ENCODE data around the gene LCMT2.
"Not testable (repeated sequence)": the region's sequence is repeated elsewhere in the genome, so short reads cannot be mapped to it uniquely, and the experiment has no call there.

LCMT2 gene

DNA sequence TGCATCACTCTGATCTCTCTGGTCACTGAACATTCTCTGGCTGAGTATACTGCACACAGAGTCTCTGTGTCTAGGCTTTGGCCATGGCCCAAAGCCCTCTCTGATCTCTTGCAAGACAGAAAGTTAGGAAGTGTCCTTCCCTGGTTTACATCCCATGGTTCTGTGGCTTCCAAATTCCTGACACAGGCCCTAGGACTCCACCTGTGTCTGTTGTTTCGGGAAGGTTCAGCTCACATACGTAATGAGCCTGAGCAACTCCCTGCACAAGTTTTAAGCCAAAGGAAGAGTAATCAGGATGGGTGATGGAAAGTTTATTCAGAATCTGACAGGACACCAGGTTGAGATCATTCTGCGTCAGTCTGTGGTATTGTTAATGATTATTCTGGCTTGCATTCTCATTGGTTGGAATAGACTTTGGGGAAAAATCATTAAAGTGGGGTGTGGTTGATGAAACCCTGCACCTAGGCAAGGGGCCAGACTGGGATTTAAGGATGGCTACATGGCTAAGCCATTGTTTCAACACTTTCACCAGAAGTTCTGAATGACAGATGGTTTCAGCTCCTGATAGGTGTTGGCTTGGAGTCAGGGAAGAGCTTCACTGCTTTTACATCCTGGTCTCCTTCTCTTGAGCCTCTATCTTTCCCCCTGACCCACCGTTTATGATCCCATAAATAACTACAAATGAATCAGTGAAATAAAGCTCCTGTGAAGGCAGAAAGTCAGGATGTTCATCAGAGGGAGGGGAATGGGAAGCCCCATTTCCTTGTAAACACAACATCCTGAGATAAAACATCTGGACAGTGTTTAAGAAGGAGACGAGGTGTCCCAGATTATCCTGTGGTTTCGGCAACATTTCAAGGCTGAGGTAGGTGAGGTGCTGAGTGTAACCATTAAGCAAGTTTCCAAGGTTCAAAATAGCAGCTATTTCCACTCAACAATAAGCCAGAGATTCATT lies 14.1 kb downstream of the LCMT2 start:
- DNase-seq (ENCODE audit: low spot score), result no peak

DNA sequence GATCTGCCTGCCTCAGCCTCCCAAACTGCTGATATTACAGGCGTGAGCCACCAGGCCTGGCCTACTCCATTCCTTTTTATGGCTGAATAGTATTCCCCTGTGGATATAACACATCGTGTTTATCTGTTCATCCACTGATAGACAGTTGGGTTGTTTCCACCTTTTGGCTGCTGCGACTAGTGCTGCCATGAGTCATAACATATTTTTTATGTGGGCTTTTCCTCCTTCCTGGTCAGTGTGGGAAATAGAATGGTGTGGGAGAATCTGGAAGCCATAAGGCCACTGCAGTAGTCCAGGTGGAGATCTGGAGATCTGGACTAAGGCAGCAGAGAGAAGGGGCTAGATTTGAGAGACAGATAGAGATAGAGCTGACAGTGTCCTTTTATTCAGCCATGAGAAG lies 16.2 kb downstream of the LCMT2 start:
- DNase-seq (ENCODE audit: low spot score), result no peak

DNA sequence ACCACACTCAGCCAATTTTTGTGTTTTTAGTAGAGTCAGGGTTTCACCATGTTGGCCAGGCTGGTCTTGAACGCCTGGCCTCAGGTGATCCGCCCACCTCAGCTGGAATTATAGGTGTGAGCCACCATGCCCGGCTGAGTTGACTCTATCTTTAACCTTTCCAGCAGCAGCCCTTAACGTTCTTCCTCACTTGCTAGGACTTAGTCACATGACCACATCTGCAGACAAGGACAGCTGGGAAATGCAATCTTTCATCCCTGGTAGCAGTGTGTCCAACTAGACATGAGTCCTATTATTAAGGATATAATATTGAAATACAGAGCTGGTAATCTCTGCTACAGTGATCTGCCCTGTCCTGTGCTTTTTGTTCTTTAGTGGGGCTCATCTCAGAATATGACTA lies 18.0 kb downstream of the LCMT2 start:
- DNase-seq (ENCODE audit: low spot score), result no peak

DNA sequence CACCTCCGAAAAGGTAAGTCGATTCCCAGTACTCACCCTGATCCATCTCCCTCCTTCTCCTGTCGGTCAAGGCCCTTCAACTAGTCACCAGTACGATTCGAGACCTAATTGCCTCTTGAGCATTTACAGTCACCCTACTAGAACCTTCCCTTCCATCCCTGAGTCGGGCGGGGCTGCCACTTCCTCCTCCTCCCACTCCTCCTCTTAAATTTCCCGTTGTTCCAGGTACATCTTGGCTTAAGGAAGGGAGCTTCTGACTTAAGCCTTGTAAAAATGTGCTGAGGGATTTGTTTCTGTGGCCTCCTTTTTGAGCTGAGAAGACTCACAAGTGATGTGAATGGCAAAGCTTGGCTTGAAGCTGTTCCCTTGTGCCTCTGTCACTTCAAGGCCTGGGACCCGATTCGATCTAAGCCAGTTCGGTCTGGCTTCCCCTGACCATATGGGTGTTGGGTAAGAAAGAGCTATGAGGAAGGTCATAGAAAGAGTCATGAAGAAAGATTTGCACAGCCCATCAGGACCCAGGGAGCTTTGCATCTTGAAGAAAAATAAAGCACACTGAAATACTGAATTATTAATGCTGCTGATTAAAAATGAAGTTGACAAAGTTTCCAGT lies 28.1 kb downstream of the LCMT2 start, which contains the start of gene TGM7:
TGM7 (minus strand) TSS at position 51 of the 613 bp plus-strand sequence.
- DNase-seq (ENCODE audit: low spot score), result no peak

DNA sequence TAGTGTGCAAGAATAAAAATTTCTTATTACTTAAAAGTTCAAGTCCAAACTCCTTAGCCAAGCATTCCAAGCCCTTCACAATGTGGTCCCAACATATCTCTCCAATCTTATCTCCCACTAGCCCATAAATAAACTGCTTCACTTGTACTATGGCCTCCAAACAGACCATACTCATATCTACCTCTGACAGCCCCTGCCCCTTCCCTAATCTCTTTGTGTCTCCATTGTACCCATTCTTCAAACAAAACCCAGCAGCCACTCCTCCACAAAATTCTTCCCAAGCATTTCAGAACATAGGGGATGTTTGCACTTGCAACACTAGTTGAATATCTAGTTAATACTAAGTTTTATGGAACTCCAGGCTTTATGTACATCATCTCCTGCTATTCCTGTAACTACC lies 30.5 kb downstream of the LCMT2 start:
- no peak for DNase-seq (ENCODE audit: low spot score)

DNA sequence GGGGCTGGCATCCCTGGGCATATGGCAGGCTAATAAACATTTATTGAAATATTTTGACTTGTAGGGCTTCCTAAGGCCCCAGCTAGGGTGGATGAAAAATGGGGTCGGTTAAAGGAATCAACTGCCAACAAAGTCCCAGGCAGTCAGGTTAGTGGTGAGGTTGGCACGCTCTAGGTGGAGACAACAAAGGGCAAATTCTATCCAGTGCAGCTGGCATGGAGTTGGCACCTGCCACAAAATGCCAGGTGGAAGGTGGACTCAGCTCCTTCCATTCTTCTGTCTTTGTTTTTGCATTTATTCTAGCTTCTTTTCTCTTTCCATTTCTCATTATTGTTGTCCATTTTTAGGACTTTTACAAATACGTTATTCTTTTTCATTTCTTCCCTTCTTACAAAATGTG lies 31.0 kb downstream of the LCMT2 start:
- DNase-seq (ENCODE audit: low spot score), result no peak

DNA sequence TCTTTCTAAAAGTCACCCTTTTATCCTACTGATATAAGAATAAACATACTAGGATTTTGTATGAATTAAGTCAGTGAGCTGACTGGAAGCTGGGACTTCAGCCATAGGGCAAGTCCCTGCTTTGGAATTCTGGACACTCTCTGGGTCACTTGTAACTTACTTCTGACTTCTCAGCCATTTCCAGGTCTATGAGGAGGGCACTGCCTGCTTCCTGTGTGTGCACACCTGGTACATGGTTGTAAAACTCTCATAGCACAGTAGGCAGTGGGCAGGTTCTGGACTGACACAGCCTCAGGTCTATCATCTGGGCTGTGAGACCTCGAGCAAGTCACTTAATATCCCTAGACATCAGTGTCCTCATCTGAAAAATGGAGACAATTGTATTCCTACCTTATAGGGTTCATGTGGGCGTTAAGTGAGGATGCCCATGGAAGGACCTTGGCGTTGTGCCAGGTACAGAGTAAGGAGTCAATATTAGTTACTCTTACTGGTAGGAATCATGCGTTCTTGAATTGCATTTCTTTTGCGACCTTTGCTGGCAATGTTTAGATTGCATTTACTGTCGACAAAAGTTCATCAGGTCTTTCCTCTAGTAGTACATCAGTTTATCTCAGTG lies 36.2 kb downstream of the LCMT2 start:
- DNase-seq (ENCODE audit: low spot score), result no peak

DNA sequence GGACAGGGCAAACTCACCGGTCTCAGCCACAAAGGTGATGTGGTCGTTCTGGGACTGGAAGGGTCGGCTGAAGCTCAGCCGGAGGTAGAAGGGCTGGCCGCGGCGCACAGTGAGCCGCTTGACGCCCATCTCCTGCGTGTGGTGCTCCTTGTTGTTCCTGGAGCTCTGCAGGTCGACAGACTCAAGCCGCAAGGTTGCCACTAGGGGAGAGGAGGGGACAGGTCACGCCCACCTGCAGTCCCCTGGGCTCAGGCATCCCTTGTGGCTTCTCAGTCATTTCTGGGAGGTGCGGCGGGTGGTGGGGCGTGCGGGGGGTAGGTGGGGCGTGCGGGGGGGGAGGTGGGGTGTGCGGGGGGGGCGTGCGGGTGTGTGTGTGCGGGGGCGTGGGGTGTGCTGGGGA lies 36.9 kb downstream of the LCMT2 start:
- DNase-seq (ENCODE audit: low spot score), result no peak

DNA sequence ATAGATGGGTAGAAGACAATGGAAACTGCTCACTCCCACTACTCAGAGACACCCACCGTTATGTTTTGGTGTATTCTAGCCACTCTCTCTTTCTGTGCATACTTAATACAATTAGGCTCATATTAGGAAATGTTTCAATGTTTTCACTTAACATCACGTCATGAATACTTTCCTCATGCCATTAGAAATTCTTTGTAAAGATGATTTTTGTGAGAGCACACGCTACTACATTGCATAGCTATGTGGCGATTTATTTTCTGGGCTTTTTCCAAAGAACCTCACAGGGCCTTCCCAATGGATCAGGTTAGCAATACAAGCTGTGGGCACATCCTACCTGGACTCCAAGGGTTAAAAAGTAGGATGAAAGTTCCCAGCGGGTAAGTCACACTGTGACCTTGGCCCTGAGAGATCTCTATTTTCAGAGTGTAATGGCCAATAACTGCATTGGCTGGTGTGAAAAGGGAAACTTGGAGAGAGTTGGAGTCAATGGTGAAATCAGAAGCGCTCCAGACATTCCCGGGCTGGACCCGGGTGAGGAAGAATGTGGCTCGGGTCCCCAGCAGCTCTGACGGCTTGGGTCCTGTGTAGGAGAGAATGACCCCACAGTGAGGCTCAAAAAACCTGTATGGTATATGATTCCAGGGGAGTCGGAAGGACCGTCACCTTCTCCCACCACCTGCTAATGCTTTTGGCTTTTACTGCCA lies 37.8 kb downstream of the LCMT2 start:
- DNase-seq (ENCODE audit: low spot score), result no peak

DNA sequence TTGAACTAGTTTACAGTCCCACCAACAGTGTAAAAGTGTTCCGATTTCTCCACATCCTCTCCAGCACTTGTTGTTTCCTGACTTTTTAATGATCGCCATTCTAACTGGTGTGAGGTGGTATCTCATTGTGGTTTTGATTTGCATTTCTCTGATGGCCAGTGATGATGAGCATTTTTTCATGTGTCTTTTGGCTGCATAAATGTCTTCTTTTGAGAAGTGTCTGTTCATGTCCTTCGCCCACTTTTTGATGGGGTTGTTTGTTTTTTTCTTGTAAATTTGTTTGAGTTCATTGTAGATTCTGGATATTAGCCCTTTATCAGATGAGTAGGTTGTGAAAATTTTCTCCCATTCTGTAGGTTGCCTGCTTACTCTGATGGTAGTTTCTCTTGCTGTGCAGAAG lies 40.7 kb downstream of the LCMT2 start:
- DNase-seq (ENCODE audit: low spot score), result not testable (repeated sequence)

DNA sequence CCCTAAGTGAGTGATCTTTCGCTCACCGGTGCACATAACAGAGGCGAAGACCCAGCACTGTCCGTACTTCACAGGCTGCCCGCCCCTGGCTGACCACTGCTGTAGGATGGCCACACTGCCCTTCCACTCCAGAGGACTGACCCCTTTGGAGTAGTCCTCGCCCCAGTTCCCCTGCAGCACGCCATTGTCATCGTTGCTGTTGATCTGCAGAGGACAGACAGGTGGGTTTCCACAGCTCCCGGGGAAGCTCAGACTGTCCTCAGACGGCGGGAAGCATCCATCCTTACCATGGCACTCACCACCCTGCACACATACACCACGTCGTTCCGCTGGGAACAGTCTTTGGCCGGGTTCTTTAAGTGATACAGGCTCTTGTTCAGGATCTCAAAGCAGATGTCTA lies 43.1 kb downstream of the LCMT2 start:
- DNase-seq (ENCODE audit: low spot score), result no peak

DNA sequence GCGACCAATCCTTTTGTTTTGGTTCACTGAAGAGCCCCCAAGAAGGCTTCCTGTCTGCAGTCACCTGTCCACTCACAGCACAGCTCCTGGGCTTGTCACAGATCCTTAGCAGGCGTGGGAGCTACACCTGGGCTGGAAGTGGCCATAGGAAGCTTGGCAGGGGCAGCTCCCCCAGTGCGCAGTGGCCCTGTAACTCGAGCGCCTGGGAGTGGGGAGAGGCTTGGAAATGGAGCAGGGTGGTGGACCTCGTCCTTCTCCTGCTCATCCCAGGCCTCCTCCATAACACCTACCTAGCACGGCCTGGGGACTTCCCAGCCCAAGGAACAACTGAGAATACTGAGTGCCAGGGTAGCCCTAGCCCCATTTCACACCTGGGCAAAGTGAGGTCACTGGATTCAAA lies 44.3 kb downstream of the LCMT2 start:
- DNase-seq (ENCODE audit: low spot score), result no peak

DNA sequence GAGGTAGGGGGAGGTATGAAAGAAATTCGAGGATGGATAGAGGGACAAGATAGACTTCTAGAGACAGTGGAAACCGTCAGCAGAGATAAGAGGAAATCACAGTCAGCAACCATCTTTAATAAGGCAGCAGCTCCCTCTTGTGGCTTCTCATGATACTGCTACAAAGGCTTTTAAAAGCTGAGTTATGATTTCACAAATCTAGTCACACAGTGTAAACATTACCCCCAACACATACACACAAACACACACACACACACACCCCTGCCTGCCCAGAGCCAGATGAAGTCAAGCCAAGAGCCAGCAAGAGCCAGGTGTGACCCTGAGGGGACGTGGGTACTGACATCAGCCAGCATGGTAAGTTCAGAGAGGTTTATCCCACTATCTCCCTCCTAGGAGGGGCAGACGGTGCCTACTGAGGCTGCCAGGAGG lies 44.8 kb downstream of the LCMT2 start:
- peak; percentile 47 for DNase-seq (ENCODE audit: low spot score)

DNA sequence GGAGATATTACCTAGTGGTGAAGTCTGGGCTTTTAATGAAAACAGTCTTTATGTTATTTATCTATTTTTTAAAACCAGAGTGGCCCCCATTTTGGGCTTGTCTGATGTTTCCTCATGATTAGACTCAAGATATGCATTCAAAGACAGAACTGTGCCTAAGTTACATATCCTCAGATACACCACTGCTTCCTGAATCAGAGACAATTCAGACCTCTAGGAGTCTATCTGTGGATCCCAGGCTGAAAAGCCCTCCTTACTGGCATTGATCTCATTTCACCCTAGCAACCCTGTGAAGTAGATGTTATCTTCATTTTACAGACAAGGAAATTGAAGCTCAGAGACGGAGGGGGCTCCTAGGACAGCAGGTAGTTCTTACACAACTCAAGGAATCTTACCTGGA lies 46.8 kb downstream of the LCMT2 start:
- DNase-seq (ENCODE audit: low spot score), result no peak

DNA sequence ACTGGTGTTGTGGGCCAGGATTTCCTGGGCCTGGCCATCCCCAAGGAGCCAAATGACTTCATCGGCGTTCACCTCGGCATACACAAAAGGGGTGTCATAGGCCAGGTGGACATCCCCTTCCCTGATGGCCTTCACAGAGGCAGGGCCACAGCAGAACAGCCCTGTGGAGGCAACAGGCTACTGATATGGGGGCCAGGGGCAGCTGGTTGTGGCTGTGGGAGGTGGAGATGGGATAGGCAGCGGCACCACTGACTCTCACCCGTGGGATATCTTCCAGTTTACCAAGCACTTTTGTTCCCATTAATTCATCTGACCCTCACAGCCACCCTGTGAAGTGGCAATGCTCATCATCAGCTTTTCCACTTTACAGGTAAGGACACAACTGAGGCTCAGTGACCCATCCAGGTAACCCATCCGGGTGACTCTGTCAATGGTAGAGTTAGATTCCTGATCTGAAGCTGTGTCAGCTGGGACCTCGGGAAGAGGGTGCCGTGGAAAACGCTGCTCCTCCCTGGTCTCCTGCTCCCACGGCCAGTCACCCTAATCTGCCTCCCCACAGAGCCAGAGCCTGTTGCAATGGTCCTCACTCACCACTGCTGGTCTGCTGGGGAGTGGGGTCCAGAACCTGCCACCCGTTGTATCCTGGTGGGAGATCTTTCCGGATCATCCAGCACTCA lies 48.3 kb downstream of the LCMT2 start:
- DNase-seq (ENCODE audit: low spot score), result no peak

DNA sequence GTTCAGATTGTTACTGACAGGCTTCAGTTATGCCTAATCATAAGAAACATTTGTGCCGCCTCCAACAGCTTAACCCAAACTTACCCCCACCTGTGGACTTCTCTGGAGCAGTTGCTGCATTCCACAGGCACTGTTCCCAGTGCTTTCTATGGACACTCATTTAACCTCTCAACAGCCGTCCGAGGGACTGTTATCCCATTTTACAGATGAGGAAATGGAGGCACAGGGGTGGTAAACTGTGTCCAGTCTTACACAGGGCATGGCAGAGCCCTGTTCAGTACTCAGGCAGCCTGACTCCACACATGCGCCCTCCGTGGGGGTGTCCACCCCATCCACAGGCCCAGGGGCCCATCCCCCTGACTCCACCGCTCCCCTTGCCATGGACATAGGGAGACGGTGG lies 49.4 kb downstream of the LCMT2 start:
- DNase-seq (ENCODE audit: low spot score), result no peak

DNA sequence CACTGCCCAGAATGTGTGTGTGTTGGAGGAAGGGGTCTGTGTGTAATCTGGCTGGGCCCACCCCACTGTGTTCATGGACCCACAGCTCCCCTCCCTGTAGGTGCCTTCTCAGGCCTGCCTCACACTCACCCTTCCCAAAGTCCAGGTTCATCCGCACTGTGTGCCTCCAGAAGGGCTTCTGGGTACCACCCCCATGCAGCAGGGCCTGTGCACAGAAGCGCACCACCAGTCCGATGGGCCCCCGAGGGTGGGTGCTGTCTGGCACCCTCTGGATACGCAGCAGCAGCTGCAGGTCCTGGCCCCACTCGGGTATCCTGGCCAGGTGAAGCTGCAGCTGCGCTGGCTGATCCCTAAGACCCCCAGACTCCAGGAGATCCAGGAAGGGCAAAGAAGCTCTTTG lies 50.9 kb downstream of the LCMT2 start:
- DNase-seq (ENCODE audit: low spot score), result no peak

DNA sequence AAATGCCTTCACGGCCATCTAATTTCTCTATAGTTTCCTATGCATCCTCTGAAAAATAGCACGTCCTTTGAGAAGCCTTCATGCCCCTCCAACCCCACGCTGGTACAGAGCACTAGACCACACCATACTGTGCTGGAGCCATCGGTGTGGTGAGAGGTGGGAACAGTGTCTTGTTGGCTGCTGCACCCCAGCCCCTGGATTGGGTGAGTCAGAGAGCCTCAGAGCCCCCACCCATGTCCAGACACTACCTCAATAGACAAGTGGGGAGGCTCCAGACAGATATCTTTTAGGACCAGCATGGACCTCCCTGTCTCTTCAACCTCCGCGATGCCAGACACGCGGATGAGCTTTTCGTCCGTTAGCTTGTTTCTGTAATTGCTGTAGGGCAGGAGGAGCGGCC lies 51.5 kb downstream of the LCMT2 start:
- DNase-seq (ENCODE audit: low spot score), result no peak

DNA sequence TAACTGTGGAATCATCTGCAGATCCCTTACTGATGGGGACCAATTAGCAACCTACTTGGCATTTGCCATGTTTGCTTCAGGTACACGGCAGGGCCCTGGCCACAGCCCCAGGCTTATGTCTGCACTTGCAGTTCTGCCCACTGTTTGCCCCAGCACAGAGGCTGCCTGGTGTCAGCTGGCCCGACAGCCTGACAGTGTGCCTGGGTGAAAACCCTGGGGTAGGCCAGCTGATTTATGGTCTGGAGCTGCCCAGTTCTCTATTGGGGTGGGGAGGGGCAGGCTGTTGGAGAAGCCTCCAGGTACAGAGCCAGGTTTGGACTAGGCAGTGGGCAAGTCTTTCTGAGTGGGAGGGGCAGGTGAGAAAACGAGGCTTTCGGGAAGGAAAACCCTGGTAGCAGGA lies 52.5 kb downstream of the LCMT2 start:
- no peak for DNase-seq (ENCODE audit: low spot score)

DNA sequence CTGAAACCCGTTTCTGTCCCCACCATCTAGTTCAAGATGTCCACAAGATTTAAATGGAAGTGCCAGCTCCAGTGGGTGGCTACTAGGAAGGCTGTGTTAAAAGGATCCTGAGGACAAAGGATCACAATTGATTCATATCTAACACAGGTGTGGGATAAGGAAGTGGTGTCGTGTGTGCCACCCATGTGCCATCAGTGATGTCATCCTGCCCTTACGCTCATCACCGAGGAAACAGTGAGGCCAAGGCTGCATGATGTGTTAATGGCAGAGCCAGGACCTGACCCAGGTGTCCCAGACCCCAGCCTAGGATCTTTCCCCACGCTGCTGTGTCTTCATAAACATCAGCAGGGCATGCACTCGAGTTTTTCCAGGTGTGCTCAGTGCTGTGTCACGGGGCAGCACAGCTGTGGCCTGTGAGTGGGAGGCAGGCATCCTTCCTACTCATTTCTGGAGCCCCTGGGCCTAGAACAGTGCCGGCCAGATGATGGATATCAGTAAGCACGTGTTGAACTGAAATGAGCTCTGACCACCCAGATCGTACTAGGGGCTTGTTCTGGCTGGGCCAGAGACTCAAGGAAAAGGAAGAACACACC lies 53.0 kb downstream of the LCMT2 start:
- no peak for DNase-seq (ENCODE audit: low spot score)

DNA sequence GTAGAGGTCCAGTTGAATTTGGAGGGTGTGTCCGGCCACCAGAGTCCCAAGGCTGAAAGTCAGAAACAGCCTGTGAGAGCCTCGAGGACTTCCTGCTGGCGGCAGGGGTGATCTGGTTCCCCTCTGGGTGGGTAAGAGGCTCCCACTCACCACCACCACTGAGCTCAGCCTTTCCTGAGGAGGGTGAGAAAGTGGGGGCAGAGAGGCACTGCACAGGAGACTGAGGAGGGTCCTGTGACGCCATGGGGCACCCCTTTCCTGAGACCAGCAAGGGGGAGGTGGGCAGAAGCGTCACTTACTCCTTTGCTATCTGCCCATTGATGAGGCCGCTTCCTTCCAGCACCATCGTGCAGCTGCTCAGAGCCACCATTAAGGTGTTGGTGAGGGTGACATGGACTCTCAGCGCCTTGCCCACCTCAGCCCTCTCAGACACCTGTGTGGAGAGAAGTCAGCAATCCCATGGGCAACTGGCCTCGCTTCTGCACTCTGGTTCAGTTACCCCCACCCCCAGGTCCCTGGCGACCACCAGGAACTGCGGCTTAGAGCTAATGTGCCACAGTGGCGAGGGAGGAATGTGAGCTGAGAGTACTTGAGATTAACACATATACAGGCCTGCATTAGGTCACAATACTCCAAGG lies 53.7 kb downstream of the LCMT2 start:
- no peak for DNase-seq (ENCODE audit: low spot score)
